DND-41 (cell line): ENCODE measurements around the gene AFAP1.
A peak's percentile ranks its signal among the peaks of the same experiment; 100 is the strongest.

Experiments
- ATAC-seq: fragments of 200-7000 bp; cut with Tn5 transposase; 3 replicates; pipeline ENCODE4 v1.9.1; 2021; ENCODE audit warnings: low read depth; ENCODE audit not compliant: insufficient read depth
- DNase-seq: peaks from one replicate; pipeline ENCODE4 v3.0.0-alpha.2; 2020
- H2AFZ ChIP-seq: 2 replicates; pipeline ENCODE4 v1.6.0; 2012; ENCODE audit warnings: low read depth, low read length
- H3K27ac ChIP-seq: 2 replicates; pipeline ENCODE4 v1.5.1; 2012; ENCODE audit warnings: low read length, inconsistent platforms
- H3K27me3 ChIP-seq: fragments of 200-600 bp; sonication (generic); 2 replicates; pipeline ENCODE4 v1.6.0; 2012; ENCODE audit warnings: low read length, mild to moderate bottlenecking, inconsistent platforms; ENCODE audit not compliant: insufficient read depth, poor library complexity
- H3K36me3 ChIP-seq: 2 replicates; pipeline ENCODE4 v1.5.1; 2012; ENCODE audit warnings: low read length, inconsistent platforms; ENCODE audit not compliant: insufficient read depth
- H3K4me1 ChIP-seq: 2 replicates; pipeline ENCODE4 v1.5.1; 2012; ENCODE audit warnings: mild to moderate bottlenecking, low read length; ENCODE audit not compliant: insufficient read depth
- H3K4me2 ChIP-seq: 2 replicates; pipeline ENCODE4 v1.6.0; 2012; ENCODE audit warnings: mild to moderate bottlenecking, moderate library complexity, low read length, inconsistent platforms; ENCODE audit not compliant: insufficient read depth
- H3K4me3 ChIP-seq, 2 experiments: fragments of 200-600 bp in 1 of 2; shearing (Covaris generic) in 1 of 2; 2 replicates each; pipeline ENCODE4 v1.5.1; 2012 to 2016; ENCODE audit warnings: inconsistent platforms in 2 of 2, low read length in 2 of 2, mild to moderate bottlenecking in 2 of 2, low read depth in 1 of 2, moderate library complexity in 1 of 2
- H3K79me2 ChIP-seq: 2 replicates; pipeline ENCODE4 v1.6.0; 2012; ENCODE audit warnings: low read length, inconsistent platforms; ENCODE audit not compliant: insufficient read depth
- H3K9ac ChIP-seq: 2 replicates; pipeline ENCODE4 v1.6.0; 2012; ENCODE audit warnings: low read depth, mild to moderate bottlenecking, inconsistent platforms, low read length, moderate library complexity
- H3K9me3 ChIP-seq: 2 replicates; pipeline ENCODE4 v1.5.1; 2012; ENCODE audit warnings: low read length, moderate library complexity, mild to moderate bottlenecking, inconsistent platforms; ENCODE audit not compliant: insufficient read depth, severe bottlenecking
- H4K20me1 ChIP-seq: 2 replicates; pipeline ENCODE4 v1.6.0; 2012; ENCODE audit warnings: low read length; ENCODE audit not compliant: insufficient read depth
- EZH2 ChIP-seq: IDR thresholded peaks from 3 replicates; pipeline ENCODE4 v1.6.1; 2012; ENCODE audit warnings: borderline replicate concordance, low read depth, mild to moderate bottlenecking, moderate library complexity, low read length, inconsistent platforms; ENCODE audit not compliant: severe bottlenecking
- TF ChIP-seq, protein P1 (sequence below): IDR thresholded peaks from 2 replicates; pipeline ENCODE4 v1.5.1; 2012; ENCODE audit warnings: borderline replicate concordance, low read length, moderate library complexity, mild to moderate bottlenecking; ENCODE audit not compliant: poor library complexity, severe bottlenecking; ENCODE audit errors: extremely low read depth

Gene AFAP1

DNA sequence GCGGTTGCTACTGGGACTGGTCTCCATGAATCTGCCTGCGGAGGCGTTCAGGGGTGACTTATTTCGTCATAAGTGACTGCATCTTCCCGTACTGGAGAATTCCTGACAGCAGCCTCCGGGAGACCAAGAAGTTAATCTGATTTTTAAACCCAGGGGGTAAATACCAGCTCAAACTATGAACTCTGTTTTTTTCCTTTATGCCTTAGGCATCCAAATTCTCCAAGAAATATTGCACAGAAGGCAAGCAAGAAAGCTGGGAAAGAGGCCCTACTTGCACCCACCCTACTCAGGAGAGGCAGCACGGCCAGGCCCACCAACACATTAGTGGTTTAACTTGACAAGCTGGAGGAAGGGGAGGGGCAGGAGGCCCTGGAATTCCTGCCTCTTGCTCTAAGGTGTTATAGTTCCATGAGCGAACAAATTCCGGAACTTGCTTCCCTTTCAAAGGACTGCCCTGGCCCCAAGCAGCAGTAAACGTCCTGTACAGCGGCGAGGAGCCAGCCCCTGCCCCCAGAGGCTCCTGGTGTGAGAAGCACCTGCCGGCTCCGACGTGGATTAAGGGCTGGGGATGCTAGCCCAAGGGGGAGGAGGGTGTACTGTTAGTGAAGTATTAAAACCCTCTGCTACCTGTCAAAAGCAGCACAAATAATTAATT lies 177.2 kb downstream of the AFAP1 start:
- Histone ChIP-seq H3K4me2 (no peak overlapping the region), H3K36me3 (no peaks in the 10 kb centered on the region), H3K9ac (no peak overlapping the region), H3K79me2 (no peaks in the 10 kb centered on the region), H3K27me3 (no peaks in the 10 kb centered on the region), H3K9me3 (no peaks in the 10 kb centered on the region), H3K4me1 (peaks cover 15% of the 10 kb centered on the region), H4K20me1 (no peaks in the 10 kb centered on the region), H3K4me3 (no peak overlapping the region), H3K27ac (no peak overlapping the region), H2AFZ (no peak overlapping the region)
- ATAC-seq, result no peak
- DNase-seq, result no peak
- no peak for TF ChIP-seq EZH2
- TF ChIP-seq, protein P1, sequence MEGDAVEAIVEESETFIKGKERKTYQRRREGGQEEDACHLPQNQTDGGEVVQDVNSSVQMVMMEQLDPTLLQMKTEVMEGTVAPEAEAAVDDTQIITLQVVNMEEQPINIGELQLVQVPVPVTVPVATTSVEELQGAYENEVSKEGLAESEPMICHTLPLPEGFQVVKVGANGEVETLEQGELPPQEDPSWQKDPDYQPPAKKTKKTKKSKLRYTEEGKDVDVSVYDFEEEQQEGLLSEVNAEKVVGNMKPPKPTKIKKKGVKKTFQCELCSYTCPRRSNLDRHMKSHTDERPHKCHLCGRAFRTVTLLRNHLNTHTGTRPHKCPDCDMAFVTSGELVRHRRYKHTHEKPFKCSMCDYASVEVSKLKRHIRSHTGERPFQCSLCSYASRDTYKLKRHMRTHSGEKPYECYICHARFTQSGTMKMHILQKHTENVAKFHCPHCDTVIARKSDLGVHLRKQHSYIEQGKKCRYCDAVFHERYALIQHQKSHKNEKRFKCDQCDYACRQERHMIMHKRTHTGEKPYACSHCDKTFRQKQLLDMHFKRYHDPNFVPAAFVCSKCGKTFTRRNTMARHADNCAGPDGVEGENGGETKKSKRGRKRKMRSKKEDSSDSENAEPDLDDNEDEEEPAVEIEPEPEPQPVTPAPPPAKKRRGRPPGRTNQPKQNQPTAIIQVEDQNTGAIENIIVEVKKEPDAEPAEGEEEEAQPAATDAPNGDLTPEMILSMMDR, result no peak

GRCh38 chr4:7761720-7762119 lies 177.9 kb downstream of the AFAP1 start:
- peak; percentile 20 for DNase-seq
- Histone ChIP-seq H4K20me1 (no peaks in the 10 kb centered on the region), H3K36me3 (no peaks in the 10 kb centered on the region), H3K4me3 (no peak overlapping the region), H3K9me3 (no peaks in the 10 kb centered on the region), H3K4me1 (peaks cover 15% of the 10 kb centered on the region), H2AFZ (no peak overlapping the region), H3K27me3 (no peaks in the 10 kb centered on the region), H3K4me2 (no peak overlapping the region), H3K9ac (no peak overlapping the region), H3K79me2 (no peaks in the 10 kb centered on the region), H3K27ac (no peak overlapping the region)
- peak; percentile 37; the same call in 1 of the 3 replicates for ATAC-seq
- TF ChIP-seq, protein P1, result peak; percentile 62
- no peak for TF ChIP-seq EZH2

- Histone ChIP-seq H3K27ac (no peak overlapping the region), H3K4me2 (no peak overlapping the region), H3K4me3 (no peak overlapping the region), H3K4me1 (peaks cover 15% of the 10 kb centered on the region), H4K20me1 (no peaks in the 10 kb centered on the region), H3K36me3 (no peaks in the 10 kb centered on the region), H2AFZ (no peak overlapping the region), H3K27me3 (no peaks in the 10 kb centered on the region), H3K79me2 (no peaks in the 10 kb centered on the region), H3K9me3 (no peaks in the 10 kb centered on the region), H3K9ac (no peak overlapping the region)
- DNase-seq, result no peak
- TF ChIP-seq EZH2, result no peak
- TF ChIP-seq, protein P1, result no peak
- no peak for ATAC-seq
These were observed 178.3 kb downstream of the AFAP1 start for GRCh38 chr4:7761312-7761711.
